GM19043 (cell line): ENCODE results near the gene PDCD6IP.
"Not testable (repeated sequence)": the region's sequence is repeated elsewhere in the genome, so short reads cannot be mapped to it uniquely, and the experiment has no call there.

Experiments
- ATAC-seq: cut with Tn5 transposase; IDR thresholded peaks from one replicate; pipeline ENCODE4 v1.9.1; 2021; ENCODE audit warnings: low read depth; ENCODE audit not compliant: unreplicated experiment

PDCD6IP gene

GRCh38 chr3:33791477-33792166, 6.8 kb upstream of the PDCD6IP start:
- no peak for ATAC-seq

DNA sequence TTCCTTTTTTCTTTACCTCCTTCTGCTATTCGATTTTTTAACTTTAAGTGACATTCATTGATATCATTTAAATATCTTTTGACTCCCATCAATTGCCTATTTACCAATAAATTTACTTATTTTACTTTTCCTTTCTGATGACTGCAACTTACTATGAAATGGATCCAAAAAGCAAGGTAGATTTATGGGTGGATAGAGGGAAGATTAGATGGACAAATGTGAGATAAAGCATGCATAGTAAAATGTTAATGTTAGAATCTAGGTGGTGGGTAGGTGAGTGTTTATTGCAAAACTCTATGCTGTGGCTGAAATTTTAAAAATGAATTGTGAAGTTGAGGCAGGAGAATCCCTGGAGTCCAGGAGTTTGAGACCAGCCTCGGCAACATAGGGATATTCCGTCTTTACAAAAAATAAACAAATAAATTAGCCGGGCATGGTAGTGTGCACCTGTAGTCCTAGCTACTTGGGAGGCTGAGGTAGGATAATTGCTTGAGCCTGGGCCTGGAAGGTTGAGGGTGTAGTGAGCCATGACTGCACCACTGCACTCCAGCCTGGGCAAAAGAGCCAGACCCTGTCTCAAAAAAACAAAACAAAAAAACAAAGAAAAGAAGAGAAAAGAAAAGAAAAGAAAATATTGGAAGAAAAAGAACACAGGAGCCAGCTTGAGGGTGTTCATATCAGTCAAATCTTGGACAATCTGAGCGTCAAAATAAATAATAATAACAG, 6.1 kb upstream of the PDCD6IP start:
- no peak for ATAC-seq

GRCh38 chr3:33795131-33795530, 3.3 kb upstream of the PDCD6IP start:
- ATAC-seq: no peak

GRCh38 chr3:33795856-33796536, 2.4 kb upstream of the PDCD6IP start:
- ATAC-seq: no peak

DNA sequence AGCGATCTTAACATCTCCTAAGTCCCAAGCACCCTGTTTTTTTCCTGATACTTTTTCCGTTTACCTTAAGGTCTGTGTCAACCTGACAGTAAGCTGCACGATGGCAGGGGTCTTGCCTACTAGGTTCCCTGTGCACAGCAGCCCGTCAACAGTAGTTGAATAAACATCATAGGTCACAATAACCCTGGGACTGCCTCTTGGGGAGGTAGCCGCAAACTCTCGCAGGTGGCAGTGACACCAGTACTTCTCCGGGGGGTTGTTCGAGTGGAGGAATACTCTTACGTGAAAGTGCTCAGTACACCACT, 365 bp upstream of the PDCD6IP start:
- ATAC-seq: peak; percentile 40

- no peak for ATAC-seq
Measured at GRCh38 chr3:33799202-33799551, 747 bp downstream of the PDCD6IP start.

- ATAC-seq: no peak
Measured at GRCh38 chr3:33803252-33803651, 4.8 kb downstream of the PDCD6IP start.

- ATAC-seq: no peak
Measured at GRCh38 chr3:33803894-33804526, 5.6 kb downstream of the PDCD6IP start.

DNA sequence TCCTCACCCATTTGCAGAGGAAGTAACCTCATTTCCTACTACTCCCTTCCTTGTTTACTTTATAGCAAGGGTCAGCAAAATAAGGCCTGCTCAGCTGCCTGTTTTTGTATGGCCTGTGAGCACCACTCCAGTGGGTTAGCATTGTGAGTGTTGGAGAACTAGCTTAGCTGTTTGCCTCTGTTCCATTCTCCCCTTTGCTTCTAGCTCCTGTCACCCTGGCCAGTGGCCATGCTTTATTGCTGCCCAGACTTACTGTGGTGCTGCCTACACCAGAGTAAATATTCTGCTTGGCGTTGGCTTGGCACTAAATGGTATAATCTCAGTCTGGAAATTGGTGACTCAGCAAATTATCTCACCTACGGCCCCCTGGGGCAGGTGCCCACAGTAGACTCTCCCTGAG, 8.8 kb downstream of the PDCD6IP start:
- no peak for ATAC-seq

GRCh38 chr3:33808559-33808958, 10.1 kb downstream of the PDCD6IP start:
- ATAC-seq: no peak

GRCh38 chr3:33810545-33810944, 12.1 kb downstream of the PDCD6IP start:
- no peak for ATAC-seq

- ATAC-seq: no peak
Measured at GRCh38 chr3:33821989-33822388, 23.6 kb downstream of the PDCD6IP start.

GRCh38 chr3:33823821-33824220, 25.4 kb downstream of the PDCD6IP start:
- no peak for ATAC-seq

DNA sequence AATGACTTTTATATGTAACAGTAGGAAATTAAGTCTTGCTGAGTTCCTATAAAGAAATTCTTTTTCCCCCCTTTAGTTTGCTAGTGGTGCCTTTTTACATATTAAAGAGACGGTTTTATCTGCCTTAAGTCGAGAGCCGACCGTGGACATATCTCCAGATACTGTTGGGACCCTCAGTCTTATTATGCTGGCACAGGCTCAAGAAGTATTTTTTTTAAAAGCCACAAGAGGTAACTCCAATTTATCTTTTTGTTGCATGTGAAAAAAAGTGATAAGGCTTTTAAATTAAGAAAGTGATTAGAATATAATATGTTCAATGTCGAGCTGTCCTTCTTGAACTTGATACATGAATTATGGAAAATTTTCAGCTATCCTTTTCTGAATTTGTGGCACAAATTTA, 26.7 kb downstream of the PDCD6IP start:
- ATAC-seq: no peak

DNA sequence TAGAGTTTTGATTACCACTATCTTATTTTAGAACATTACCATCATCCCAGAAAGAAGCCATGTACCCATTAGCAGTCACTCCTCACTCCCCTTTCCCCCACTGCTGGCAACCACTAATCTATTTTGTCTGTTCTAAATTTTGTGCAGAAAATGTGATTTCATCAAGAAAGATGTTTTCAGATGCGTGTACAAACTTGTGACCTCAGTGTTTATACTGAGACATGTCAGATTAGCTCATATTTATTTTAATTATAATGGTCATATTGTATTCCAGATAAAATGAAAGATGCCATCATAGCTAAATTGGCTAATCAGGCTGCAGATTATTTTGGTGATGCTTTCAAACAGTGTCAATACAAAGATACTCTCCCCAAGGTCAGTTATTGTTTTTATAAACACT, 27.8 kb downstream of the PDCD6IP start:
- ATAC-seq: no peak

DNA sequence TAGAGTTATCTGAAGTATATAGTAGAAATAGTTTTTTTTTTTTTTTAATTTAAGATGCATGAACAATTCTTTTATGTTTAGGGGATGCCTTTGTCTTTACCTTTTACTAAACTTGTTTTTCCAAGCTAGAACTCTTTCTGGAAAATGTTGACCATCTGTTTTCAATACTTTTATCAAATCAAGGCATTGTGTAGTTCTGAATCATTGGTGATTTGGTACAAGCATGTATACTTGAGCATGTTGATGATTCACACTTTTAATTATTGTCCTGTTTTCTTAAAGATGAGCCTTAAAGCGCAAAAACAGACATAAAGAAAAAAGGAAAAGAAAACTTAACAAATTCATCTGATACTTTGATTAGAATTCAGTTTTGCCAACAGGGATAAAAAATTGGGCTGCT, 28.3 kb downstream of the PDCD6IP start:
- ATAC-seq: no peak

DNA sequence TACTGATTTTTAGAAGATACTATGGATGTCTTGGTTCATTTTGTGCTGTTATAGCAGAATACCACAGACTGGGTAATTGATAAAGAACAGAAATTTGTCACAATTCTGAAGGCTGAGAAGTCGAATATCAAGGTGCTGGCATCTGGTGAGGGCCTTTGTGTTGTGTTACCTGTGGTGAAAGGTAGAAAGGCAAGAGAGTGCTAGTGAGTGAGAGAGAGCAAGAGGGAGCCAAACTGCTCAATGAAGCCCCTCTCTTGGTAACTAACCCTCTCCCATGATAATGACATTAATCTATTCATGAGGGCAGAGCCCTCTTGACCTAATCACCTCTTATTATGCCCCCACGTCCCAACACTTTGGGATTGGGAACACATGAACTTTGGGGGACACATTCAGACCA, 31.3 kb downstream of the PDCD6IP start:
- ATAC-seq: no peak

- ATAC-seq: no peak
Measured at GRCh38 chr3:33831053-33831452, 32.6 kb downstream of the PDCD6IP start.

DNA sequence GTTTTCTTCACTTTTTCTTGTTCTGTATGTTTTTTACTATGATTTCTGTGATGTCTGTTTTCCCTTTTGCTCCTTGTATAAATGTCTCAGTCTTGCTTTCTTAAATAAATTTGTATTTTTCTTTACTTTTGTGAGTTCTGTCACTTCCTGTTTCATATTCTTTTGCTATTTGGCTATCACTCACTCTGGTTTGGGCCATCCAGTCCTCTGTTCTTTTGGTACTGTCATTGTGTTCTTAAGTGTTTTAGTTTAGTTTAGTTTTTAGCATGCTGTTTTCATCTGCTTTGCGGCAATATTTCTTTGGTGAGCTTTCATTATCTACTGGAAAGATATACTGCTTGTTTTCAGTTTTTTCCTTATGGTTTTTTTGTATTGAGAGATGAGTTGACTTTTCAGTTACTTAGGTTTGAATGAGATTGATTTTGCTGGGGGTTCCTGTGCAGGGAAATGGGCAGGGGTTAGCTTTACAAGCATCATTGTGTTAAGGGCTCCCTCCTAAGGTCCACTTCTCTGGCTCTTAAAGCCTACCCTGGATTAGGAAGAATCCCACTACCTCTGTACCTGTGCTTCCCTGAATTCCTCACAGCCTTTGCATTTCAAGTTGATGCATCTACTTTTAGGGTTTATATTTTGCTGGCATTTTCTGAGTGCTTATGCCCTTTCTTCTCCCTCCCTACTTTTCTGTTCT, 35.1 kb downstream of the PDCD6IP start:
- ATAC-seq: no peak

- no peak for ATAC-seq
Measured at GRCh38 chr3:33834096-33834453, 35.6 kb downstream of the PDCD6IP start.

- ATAC-seq: not testable (repeated sequence)
Measured at GRCh38 chr3:33837182-33837581, 38.8 kb downstream of the PDCD6IP start.
